ENCODE results near the gene LUC7L.

LUC7L gene

GRCh38 chr16:185213-185612 is 44.0 kb downstream of the LUC7L start:
- H3K36me3 ChIP-seq (ENCODE audit: insufficient read depth, low read length) = peaks cover 38% of the 10 kb centered on the region
- H3K4me3 ChIP-seq (ENCODE audit: low read depth, low read length, poor library complexity, severe bottlenecking) = no peak overlapping the region
- H3K9me3 ChIP-seq (ENCODE audit: low read length) = no peaks in the 10 kb centered on the region
- no peak overlapping the region for H3K27ac ChIP-seq (ENCODE audit: low read depth, low read length, poor library complexity, severe bottlenecking)
- peaks cover 5% of the 10 kb centered on the region for H3K4me1 ChIP-seq (ENCODE audit: insufficient read depth, low read length, severe bottlenecking)
- no peak overlapping the region for H3K9ac ChIP-seq (ENCODE audit: low read length)
- H2AFZ ChIP-seq (ENCODE audit: low read length) = no peak overlapping the region
- TF ChIP-seq CTCF (IDR thresholded peaks at IDR 0.05; ENCODE audit: low read length) (no peak), EZH2 (IDR thresholded peaks at IDR 0.05; ENCODE audit: borderline replicate concordance, low read length) (no peak)
- no peaks in the 10 kb centered on the region for H3F3A ChIP-seq (ENCODE audit: insufficient read depth, low read length)
- no peaks in the 10 kb centered on the region for H3K79me2 ChIP-seq (ENCODE audit: insufficient read depth, low read length)
- no peak overlapping the region for H3K4me2 ChIP-seq (ENCODE audit: low read length)
- no peaks in the 10 kb centered on the region for H4K20me1 ChIP-seq (ENCODE audit: insufficient read depth, low read length)
- H3K27me3 ChIP-seq (ENCODE audit: insufficient read depth, low read length) = no peaks in the 10 kb centered on the region
- H3K9me2 ChIP-seq (ENCODE audit: low read depth, low read length) = no peaks in the 10 kb centered on the region

- Histone ChIP-seq H3K9ac (ENCODE audit: low read length) (no peak overlapping the region), H3K36me3 (ENCODE audit: insufficient read depth, low read length) (peaks cover 19% of the 10 kb centered on the region), H3K4me1 (ENCODE audit: insufficient read depth, low read length, severe bottlenecking) (peaks cover 5% of the 10 kb centered on the region), H3K4me2 (ENCODE audit: low read length) (no peak overlapping the region), H3K27ac (ENCODE audit: low read depth, low read length, poor library complexity, severe bottlenecking) (no peak overlapping the region), H3F3A (ENCODE audit: insufficient read depth, low read length) (no peaks in the 10 kb centered on the region), H3K9me2 (ENCODE audit: low read depth, low read length) (no peaks in the 10 kb centered on the region), H3K4me3 (ENCODE audit: low read depth, low read length, poor library complexity, severe bottlenecking) (no peak overlapping the region), H3K9me3 (ENCODE audit: low read length) (no peaks in the 10 kb centered on the region), H2AFZ (ENCODE audit: low read length) (no peak overlapping the region), H3K27me3 (ENCODE audit: insufficient read depth, low read length) (no peaks in the 10 kb centered on the region), H4K20me1 (ENCODE audit: insufficient read depth, low read length) (no peaks in the 10 kb centered on the region), H3K79me2 (ENCODE audit: insufficient read depth, low read length) (no peaks in the 10 kb centered on the region)
- TF ChIP-seq EZH2 (IDR thresholded peaks at IDR 0.05; ENCODE audit: borderline replicate concordance, low read length) = no peak
- TF ChIP-seq CTCF (IDR thresholded peaks at IDR 0.05; ENCODE audit: low read length) = no peak
Observed at GRCh38 chr16:183005-183404, 46.2 kb downstream of the LUC7L start.

- Histone ChIP-seq H3K9ac (ENCODE audit: low read length) (no peak overlapping the region), H3K79me2 (ENCODE audit: insufficient read depth, low read length) (no peaks in the 10 kb centered on the region), H3K36me3 (ENCODE audit: insufficient read depth, low read length) (peaks cover 9% of the 10 kb centered on the region), H3K27ac (ENCODE audit: low read depth, low read length, poor library complexity, severe bottlenecking) (no peak overlapping the region), H3K4me1 (ENCODE audit: insufficient read depth, low read length, severe bottlenecking) (peaks cover 5% of the 10 kb centered on the region), H3K4me2 (ENCODE audit: low read length) (no peak overlapping the region), H3K27me3 (ENCODE audit: insufficient read depth, low read length) (no peaks in the 10 kb centered on the region), H2AFZ (ENCODE audit: low read length) (no peak overlapping the region), H3F3A (ENCODE audit: insufficient read depth, low read length) (no peaks in the 10 kb centered on the region), H3K4me3 (ENCODE audit: low read depth, low read length, poor library complexity, severe bottlenecking) (no peak overlapping the region), H4K20me1 (ENCODE audit: insufficient read depth, low read length) (no peaks in the 10 kb centered on the region), H3K9me3 (ENCODE audit: low read length) (no peaks in the 10 kb centered on the region), H3K9me2 (ENCODE audit: low read depth, low read length) (no peaks in the 10 kb centered on the region)
- TF ChIP-seq EZH2 (IDR thresholded peaks at IDR 0.05; ENCODE audit: borderline replicate concordance, low read length) (no peak), CTCF (IDR thresholded peaks at IDR 0.05; ENCODE audit: low read length) (peak; percentile 96)
Observed at GRCh38 chr16:181565-182021, 47.7 kb downstream of the LUC7L start.

All from OCI-LY1 (cell line).